NCI-H748 treated with DMSO at 0.1 percent for 48 hours (cell line): ENCODE data around the gene CLDN19.
A peak's percentile ranks its signal among the peaks of the same experiment; 100 is the strongest.

ENCODE experiments used
- DNase-seq: peaks from one replicate; lab custom pipeline; 2025; lab: John Stamatoyannopoulos, UW

The CLDN19 gene

DNA sequence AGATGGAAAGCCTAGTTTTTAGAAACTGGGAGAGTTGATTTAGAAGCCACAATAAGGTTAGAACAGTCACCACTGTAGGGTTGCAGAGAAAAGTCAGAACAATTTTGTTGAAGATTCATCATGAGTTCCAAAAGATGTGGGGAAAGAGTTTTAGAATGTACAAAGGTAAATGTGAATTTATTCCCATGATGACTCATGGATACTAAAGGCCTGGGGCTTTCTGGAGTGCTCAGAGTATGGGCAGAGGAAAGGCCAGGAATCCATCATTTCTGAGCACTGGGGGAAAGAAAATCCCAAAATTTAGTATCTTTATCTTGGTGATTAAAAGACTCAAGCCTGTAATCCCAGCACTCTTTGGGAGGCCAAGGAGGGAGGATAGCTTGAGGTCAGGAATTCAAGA, 40.0 kb downstream of the CLDN19 start:
- DNase-seq, result no peak

- no peak for DNase-seq
These were observed 41.8 kb downstream of the CLDN19 start for GRCh38 chr1:42698081-42698813.

GRCh38 chr1:42692911-42693310, 47.1 kb downstream of the CLDN19 start:
- no peak for DNase-seq

DNA sequence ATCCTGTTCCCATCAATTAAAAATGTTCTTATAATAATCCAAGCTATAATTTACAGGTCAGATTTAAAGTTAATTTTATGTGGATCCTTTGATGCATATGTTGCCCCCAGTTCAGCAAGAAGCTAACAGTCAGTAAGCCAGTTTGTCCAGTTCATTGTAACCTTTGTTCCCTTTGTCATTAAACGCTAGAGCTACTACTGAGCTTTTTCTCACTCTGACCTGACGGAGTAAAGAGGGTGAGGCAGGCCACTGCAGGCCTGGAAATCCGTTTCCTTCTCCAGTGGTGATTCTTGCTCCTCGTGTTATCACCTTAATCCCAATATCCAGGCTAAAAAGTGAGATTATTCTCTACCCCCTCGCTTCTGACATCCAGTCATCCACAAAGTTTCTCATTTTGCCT, 47.6 kb downstream of the CLDN19 start:
- DNase-seq, result no peak

GRCh38 chr1:42691157-42691498, 48.9 kb downstream of the CLDN19 start:
- no peak for DNase-seq

- no peak for DNase-seq
These were observed 49.4 kb downstream of the CLDN19 start for GRCh38 chr1:42690477-42691156.

GRCh38 chr1:42689912-42690311, 50.1 kb downstream of the CLDN19 start:
- no peak for DNase-seq

DNA sequence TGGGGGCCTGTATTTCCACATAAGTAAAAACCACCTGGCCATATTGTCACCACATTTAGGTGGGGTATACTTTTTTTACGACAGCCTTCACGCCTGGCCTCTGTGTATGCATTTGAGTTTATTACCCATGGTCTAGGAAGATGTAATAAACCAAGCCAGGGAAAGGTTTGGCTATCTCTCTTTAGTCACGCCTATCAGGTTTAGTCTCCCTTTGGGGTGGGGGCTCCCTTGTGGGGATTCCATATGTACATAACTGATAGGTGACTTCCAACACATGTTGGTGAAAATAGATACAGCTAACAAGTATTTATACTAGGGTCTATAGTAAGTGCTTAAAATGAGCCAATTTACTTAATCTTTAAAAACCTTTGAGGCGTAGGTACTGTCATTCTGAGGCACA, 53.6 kb downstream of the CLDN19 start:
- no peak for DNase-seq

- peak; percentile 77 for DNase-seq
These were observed 55.9 kb downstream of the CLDN19 start for GRCh38 chr1:42684139-42684538.
